ENCODE results near the gene COPS2.
A peak's percentile ranks its signal among the peaks of the same experiment; 100 is the strongest.

- TF ChIP-seq CTCF (IDR thresholded peaks at IDR 0.05): peak in 6 of 7 experiments; percentile 42 to 58 (median 55)
- TF ChIP-seq POLR2A (IDR thresholded peaks at IDR 0.05): no peak
Observed at GRCh38 chr15:49145651-49146609, 9.5 kb downstream of the COPS2 start.
